GM18508 (cell line): Measurements from ENCODE around the gene ELMOD3.
A peak's percentile ranks its signal among the peaks of the same experiment; 100 is the strongest.

ENCODE experiments used
- ATAC-seq: cut with Tn5 transposase; IDR thresholded peaks from one replicate; pipeline ENCODE4 v1.9.1; 2021; ENCODE audit warnings: moderate number of reproducible peaks; ENCODE audit not compliant: insufficient read depth, unreplicated experiment

ELMOD3 gene

DNA sequence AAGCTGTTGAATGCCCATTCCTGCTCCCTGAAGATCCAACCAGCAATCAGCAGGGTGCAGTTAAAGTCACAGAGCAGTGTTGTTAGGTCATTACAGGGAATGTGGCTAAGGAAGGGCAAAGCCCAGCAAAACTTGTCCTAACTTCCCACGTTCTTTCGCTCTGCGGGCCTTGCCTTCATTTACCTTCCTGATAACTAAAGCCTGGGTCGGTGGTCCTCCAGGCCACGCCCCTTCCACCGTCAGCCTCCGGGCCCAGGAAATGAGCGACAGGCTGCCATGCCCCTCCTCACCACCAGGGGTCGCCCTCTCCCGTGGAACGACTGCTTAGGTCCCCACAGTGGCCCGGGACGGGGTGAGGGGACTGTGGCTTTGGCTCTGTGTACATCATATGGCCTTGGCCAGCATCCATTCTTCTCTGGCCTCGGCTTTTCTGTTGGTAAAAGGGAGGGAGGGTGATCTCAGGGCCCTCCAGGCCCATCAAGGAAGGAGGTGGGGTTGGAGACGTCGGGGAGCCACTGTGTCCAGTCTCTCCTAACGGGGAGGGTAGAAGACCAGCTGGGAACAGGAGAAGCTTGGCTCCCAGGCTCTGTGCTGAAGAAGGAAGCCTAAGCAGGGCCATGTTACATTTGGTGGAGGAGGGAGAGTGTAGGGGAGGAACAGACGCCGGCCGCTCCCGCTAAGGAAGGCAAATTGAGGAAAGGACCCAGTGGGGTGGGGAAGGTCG lies 66.1 kb downstream of the ELMOD3 start:
- ATAC-seq, result peak; percentile 64

DNA sequence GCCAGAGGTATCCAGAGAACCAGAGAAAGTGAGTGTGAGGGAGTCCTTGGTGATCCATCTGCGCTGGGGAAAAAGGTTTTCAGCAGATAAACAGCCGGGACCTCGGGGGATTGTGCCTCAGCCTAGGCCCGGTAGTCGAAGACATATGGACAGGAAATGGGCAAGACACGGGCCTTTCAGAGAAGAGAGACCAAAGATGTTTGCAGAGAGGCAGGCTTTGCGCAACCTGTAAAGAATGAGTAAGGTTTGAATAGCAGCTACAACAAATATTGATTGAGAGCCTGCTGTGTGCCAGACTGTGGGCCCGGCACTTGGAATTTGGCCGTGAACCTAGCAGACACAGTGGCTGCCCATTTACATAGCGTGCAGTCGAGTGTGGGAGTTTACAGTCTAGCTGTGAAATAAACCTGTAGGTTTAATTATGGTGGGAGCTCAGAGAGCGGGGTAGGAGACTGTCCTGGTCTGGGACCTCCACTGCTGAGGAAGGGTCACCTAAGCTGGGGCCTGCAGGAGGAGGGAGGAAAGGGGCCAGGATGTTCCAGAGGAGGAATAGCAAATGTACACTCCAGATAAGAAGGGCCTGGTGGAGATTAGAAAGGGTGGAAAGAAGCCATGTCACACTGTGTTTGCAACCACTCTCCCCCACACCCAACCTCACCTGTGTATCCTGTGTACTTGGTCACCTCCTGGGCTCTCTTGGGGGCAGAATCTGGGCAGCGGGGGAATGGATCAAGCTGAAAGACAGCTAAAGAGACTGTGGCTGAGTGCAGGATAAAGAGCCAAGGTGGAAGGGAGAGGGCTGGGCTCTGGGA lies 66.9 kb downstream of the ELMOD3 start:
- no peak for ATAC-seq

DNA sequence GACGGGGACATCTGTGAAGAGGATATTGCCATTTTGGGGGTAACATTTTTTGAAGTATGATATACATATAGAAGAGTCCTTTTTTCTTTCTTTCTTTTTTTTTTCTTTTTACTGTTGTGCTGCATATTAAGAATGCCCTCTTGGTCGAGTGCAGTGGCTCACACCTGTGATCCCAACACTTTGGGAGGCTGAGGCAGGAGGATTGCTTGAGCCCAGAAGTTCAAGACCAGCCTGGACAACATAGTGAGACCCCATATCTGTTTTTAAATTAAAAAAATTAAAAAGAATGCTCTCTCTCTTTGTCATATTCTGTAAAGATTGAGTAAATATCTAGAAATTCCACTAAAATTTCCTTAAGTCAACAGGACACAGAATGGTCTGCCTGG lies 67.5 kb downstream of the ELMOD3 start:
- ATAC-seq, result no peak

DNA sequence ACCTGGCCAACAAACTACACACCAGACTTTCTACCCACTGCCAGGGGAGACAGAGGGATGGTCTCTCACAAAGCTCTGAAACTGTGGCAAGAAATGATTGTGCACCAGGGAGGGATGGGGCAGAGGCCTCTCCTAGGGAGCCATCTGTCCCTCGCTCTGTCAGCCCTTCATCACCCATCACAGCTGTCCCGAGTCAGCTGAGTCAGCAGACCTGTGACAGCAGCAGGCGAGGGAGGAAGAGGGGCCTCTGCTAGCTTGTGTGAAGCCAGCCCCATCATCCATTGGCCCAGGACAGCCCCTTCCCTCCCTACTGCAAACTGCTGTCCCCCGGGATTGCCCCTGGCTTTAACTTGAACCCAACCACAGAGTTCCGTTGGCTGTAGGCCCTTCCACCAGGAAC lies 69.0 kb downstream of the ELMOD3 start:
- ATAC-seq, result no peak

- ATAC-seq, result no peak
Observed at GRCh38 chr2:85425588-85425987, 71.0 kb downstream of the ELMOD3 start.

DNA sequence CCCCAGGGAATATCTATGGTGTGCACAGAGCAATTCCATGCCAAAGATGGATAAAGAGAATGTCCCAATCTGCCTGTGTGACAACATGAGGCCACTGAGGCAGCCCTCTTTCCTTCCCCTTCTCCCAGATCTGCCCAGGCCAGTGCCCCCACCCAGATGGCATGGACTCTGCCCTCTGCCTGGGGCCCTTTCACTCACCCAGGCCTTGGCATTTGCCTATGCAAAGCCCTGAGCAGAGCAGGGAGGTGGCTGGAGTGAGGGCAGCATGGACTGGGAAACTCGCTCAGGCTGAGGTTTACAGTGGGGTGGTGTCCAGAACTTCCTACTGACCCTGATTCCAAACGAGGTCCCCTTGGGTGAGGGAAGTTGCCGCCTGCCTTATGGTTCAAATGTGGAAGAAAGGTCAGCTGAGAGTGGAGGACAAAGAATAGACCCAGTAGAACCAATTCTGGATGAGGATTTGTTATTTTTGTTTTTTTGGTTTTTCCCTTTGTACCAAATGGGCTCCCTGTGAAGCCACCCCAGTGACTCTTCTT lies 72.8 kb downstream of the ELMOD3 start:
- ATAC-seq, result no peak

GRCh38 chr2:85428343-85428881 lies 73.8 kb downstream of the ELMOD3 start:
- no peak for ATAC-seq

- no peak for ATAC-seq
Observed at GRCh38 chr2:85429213-85429923, 74.8 kb downstream of the ELMOD3 start.

GRCh38 chr2:85429924-85430289 lies 75.3 kb downstream of the ELMOD3 start:
- no peak for ATAC-seq

- no peak for ATAC-seq
Observed at GRCh38 chr2:85430752-85431569, 76.4 kb downstream of the ELMOD3 start.

GRCh38 chr2:85431570-85432205 lies 77.1 kb downstream of the ELMOD3 start:
- ATAC-seq, result no peak

GRCh38 chr2:85433511-85434089 lies 79.0 kb downstream of the ELMOD3 start:
- ATAC-seq, result no peak

GRCh38 chr2:85434696-85435095 lies 80.1 kb downstream of the ELMOD3 start:
- ATAC-seq, result no peak

- ATAC-seq, result no peak
Observed at GRCh38 chr2:85435220-85435958, 80.8 kb downstream of the ELMOD3 start.

DNA sequence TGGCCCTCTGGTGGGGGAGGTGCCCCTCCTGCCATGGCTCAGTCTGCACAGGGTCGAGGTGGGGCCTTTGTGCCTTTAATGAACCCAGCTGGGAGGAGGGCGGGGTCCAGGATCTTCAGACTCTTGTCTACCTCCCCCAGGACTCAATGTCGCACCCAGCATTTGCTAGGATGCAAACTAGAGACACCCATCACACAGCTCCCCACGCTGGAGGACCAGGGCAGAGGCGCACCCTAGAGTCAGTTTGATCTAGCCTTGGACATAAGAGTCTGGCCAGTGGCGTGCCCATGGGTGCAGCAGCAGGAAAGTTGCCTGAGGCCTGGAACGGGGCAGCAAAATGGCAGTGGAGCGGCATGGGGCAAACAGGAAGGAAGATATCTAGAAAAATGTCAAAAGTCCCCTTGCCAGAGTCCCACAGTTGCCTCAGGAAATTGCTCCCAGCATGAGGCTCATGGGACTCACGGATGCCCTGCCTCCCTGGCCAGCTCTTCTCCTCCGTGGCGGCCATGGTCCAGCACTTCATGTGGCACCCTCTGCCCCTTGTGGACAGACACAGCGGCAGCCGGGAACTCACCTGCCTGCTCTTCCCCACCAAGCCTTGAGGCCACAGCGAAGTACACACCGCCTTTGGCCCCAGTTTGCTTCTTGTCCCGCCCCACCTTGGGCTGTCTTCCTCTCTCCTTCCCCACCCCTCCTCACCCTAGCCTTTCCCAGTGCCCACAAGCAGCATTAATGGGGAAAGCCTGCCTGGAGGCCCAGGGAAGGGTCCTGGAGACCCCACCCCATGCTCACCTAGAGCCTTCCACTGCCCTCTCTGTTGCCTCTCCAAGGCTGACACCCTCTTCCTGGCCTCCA lies 81.6 kb downstream of the ELMOD3 start:
- no peak for ATAC-seq

DNA sequence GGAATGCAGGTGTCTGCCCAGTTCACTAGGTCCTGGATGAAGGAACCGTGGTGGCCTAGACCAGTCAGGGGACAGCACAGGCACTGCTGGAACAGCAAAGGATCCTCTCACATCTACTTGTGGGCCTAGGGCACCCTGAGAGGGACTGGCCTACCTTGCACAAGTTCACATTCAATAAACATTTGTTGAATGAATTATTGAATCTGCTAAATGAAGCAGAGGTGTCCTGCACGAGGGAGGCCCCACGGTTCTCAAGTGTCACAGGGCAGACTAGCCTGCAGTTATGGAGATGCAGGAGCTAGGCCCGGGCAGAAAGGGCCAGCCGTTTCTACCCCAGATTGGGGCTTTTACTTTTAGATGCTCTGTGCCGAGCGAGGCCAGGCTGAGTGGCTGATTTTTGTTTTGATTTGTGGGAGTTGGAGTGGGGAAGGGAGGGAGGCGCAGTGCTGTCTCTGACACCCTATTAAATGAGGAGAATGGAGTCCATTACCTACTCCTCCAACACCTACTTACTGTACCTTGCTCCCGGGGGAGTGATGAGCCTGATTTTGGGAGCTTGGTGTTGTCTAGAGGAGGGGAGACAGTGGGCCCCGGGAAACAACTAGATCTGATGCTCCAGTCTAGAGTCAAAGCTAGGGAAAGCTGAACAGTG lies 82.4 kb downstream of the ELMOD3 start:
- no peak for ATAC-seq
